OCI-M2 (cell line): ENCODE data around the gene ZBTB18.
"Not testable (repeated sequence)": the region's sequence is repeated elsewhere in the genome, so short reads cannot be mapped to it uniquely, and the experiment has no call there.

Source experiments
- DNase-seq: peaks from one replicate; lab custom pipeline; 2025; ENCODE audit not compliant: unreplicated experiment; lab: John Stamatoyannopoulos, UW

The ZBTB18 gene

DNA sequence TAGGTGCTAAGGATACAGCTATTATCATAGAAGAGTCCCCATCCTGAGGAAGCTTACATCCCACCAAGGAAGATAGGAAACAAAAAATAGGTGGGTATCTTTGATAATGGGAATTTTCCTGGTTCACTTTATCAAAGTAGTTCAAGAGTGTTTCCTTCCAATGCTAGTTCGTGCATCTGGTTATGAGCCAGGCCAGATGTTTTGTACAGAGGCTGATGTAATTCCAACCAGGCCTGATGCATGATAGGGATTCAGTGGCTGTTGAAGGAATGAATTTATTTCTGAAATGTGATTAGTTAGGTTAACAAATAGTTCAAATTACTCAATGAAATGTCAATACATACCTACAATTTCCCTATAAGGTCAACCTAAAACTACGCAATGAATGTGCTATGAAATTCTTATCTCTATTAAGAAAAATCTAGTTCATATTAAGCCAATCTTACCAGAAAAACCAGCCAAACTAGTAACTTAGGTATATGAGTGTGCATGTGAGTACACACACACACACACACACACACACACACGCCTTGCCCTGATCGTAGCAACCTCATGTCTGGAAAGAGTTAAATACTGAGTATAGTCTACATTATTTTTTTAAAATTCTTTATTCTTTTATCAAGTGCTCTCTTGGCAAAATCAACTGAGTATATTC is 9.5 kb upstream of the ZBTB18 start:
- no peak for DNase-seq

DNA sequence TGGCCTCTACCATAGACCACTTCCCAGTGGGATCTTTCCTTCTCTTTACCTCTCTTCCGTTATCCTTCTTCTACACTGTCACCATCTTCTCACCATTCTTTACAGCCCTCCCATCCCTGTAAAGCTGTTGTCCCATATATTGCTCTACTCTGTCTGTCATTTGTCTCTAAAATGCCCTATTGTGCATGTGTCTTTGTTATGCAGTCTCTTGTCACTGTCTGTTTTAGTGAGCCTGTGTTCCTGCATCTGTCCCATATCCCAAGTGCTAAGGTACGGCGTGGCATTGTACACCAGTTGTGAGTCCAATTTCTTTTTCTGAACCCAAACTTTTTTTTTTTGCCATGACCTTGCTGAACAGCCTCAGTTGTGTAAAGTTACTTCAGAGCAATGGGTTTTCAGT is 8.8 kb upstream of the ZBTB18 start:
- DNase-seq: no peak

DNA sequence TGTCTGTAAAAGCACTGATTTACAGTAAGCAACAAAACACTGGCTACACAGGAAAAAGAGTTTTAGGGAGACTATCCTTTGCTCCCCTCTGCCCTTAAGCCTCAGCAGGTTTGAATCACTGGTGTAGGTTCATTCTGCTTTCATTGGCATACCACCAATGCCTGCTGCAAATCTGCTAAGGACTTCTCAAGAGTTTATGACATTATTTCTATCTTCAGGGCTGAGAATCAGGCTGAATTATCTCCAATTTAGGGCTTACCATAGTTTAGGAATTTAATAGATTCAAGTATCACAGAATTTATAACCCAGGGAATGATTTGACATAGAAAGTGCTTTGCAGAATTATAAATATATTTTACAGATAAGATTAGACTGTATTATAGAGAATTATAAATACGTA is 6.7 kb upstream of the ZBTB18 start:
- DNase-seq: no peak

DNA sequence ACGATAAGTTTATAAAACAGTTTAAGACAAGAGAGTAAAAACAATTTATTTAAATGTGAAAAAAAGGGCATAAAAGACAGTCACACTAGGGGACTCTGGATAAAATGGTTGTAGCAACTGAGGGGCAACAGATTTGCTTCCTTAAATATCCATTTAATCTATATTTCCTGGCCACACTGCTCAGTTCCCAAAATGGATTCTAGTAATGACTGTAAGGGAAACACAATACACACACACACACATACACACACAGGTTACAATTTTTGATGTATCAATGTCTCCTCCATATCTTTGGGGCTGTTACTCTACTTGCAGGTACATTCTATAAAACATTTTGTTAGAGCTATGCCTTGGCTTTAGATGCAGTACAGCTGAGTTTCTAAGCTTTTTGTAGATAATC is 4.8 kb upstream of the ZBTB18 start:
- DNase-seq: not testable (repeated sequence)

DNA sequence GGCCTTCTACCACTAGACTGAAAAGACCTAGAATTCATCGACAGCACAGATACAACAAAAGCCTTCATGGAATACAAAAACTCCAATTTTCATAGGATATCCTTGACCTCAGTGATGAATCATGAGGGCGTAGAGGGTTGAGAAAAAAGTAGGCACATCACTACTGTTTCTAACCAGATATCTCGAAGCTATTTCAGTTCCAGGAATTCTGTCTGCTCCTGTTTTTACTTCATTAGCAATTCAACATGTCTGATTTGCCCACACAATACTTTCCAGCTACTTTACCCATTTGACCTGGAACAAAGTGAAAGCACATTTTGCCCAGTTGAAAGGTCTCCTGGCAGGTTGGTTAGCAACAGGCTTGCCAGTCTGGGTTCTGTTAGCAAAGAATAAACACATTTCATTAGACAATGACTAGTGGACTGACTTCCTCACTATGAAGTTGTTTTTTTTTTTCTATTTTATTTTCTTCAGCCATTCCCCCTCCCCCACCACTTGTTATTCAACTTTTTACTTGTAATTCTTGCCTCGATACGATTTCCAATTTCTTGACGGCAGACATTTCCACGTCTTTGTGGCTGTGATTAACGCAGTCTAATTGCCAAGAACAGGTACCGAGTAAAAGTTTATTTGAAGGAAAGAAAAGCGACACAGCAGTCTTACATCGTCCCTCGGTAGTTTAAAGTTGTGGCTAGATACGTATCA is 4.0 kb upstream of the ZBTB18 start:
- DNase-seq: no peak

DNA sequence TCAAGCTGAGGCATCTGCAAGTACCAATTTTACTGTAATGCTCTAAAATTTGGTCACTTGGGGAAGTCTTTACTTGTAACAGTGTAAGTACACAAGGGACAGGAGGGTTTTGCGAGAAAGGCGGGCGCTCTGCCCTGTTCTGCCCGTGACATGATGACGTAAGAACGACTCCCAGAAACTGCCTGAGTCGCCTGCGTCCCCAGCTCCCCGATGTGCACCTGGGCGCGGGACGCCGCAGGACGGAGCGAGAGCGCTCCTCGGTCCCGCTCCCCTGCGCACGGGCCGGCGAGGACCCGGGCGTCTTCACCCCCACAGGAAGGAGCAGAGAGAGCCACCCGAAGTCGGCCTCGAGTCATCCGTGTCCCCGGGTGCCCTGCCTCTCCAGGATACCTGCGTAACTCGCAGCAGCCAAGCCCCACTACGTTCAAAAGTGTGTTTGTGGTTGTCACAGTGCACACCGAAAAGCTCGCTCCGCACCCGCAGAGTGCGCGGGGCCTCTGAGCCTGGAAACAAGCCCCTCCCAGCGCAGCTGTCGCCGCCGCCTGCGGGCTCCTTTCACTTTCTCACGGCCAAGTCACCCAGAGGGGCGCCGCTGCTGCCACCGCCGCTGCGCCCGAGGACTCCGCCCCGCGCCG is 3.3 kb upstream of the ZBTB18 start:
- peak; percentile 76 for DNase-seq

DNA sequence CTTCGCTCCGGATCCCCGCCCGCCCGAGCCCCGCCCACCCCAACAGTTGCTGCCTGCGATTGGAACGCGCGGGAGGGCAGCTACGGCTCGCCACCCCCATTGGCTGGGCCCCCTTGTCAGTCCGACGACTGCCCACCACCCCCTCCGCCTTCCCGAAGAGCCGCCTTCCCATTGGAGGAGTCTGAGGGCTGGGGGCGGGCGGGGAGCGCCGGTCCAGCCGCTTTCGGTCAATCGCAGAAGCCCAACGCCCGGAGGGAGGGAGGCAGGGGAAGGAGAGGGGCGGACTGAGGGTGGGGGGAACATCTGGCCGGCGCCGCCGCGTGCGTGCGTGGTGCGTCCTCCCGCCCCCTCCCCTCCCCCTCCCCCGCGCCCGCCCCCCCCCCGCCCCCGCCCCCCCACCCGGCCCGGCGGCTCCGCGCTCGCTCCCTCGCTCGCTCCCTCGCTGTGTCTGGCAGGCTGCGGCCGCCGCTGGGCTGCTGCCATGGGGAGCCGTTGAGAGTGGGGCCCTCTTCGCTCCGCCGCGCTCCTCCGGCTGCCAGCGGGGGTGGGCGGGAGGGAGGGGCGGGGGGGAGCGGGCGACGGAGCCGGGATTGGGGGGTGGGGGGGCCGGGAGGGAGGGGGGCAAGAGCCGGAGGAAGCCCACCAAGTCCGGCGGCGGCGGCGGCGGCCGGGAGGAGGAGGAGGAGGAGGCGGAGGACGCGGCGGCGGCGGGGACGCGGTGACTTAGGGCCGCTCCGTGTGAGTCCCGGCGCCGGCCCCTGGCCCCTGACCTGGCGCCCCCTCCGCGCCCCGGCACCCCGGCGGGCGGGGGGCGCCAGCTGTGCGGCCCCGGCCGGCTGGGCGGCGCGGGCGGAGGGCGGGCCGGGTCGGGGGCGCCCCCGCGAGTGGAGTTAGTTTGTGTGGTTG is 2.6 kb upstream of the ZBTB18 start:
- peak; percentile 76 for DNase-seq

DNA sequence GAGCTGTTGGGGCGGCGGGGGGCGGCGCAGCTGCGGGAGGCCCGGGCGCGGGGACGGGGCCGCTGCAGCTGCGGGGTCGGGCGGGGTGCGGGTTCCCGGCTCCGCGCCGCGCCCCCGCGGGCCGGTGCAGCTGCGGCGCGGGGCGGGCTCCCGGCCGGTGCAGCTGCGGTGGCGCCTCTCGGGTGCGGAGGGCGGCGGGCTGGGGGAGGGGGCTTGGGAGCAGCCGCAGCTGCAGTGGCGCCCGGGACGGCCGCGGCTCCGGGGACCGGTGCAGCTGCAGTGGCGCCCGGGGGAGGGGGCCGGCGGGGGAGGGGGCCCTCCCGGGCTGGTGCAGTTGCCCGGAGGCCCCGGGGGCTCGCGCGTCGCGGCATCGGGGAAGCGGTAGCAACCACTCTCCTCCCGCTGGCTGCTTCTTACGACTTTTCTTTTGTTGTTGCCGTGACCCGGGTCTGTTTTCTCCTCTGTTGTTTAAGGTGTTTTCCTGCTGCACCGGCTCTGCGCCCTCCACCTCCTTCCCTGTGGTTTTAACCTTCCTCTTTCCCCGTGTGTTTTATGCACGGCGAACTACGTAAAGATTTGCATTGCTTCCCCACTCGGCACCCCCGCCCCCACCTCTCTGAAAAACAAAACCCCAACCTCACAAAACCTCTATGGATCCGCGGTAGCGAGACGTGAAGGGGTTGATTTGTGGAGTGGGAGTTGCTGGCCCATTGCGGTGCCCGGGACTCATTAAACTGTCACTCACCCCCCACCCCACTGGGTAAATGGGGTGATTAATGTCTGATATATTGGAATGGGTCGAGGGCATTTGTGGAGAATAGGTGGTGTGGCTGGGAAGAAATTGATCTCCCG is 1.7 kb upstream of the ZBTB18 start:
- DNase-seq: no peak

DNA sequence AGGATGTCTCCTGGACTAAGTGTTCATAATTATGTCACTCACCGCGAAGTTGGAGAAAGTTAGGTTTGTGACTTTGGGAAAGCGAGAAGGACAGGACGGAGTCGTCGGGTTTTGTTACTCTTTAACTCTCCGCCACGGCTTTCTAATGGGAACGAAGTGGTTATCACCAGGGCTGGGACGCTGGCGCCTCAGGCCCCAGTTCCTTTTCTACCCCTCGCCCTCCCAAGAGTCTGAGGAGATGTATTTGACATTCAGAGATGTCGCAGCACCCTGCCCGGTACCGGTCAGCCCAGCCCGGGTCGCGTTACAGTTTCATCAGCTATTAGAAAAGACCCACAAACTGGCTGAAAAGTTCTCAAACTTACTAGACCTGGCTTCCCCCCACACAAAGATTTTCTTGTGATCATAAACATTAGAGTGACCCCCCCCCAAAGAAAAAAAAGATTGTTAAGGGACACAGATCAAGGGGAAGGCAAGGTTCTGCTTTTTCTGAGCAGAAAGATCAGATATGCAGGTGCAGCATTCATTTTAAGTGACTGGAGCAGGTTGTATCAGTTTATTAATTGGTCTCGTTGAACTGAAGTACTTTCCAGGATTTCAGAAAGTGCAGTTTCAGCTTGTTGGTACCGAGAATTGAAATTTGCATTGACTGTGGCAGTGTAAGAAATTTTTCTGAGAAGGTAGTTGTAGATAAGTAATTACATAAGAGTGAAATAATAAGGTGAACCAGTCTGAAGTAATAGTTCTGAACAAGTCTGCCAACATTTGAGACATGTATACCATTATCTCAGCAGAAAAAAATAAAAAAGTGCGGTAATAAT is 859 bp upstream of the ZBTB18 start:
- DNase-seq: no peak

DNA sequence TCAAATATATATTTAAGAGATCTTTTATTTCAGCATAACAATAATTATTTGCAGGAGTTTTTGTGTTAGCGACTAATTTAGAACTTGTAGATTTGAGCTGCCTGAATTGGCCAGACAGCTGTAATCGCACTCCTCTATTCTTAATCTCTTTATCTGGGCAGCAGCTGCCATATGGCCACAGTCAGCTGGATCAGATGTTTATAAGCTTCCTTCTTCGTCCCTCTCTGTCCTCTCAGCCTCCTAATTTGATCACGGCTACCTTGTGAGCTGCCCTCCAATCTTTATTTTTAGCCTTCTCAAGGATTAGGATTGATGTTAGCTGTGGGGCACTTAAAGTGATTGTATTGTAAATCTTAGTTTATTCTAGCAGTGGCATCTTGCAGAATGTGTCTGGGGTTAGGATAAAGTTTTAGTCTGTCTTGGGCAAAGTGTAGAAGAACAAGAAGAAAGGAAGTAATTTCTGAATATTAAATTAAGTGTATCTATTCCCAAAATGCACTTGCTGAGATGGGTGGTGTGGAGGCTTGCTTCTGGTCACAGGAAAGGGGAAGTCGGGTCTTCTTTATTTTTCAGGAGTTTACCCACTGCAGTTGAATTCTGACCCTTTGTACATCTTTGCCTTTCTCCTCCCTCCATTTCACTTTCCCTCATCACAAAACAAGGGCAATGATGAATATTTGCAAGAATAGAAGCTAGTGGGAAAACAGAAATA is 1.1 kb downstream of the ZBTB18 start:
- no peak for DNase-seq

DNA sequence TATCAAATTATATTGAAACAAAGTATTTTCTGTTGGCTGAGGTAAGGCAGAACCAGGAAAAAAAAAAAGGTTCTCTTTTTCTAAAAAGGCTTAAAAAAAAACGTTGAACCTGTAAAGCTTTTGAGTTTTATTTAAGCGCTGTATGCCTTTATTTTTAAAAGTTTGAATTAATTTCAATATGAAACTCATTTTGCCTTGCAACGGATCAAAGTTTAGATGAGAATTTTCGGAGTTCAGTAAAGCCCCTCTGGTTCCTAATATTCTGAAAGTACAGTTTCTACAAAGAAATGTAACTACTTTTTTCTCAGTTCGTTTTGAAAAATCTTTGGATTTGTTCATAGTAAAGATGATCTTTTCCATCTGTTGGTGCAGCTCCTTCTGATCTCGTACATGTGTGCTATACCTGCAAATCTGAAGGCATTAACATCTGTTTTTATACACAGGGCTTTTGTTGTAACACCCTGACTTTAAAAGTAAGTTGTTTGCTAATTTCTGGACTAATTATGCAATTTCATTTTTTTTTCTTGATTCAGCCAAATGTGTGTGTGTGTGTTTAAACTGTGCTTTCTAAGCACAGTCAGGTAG is 1.7 kb downstream of the ZBTB18 start:
- no peak for DNase-seq

DNA sequence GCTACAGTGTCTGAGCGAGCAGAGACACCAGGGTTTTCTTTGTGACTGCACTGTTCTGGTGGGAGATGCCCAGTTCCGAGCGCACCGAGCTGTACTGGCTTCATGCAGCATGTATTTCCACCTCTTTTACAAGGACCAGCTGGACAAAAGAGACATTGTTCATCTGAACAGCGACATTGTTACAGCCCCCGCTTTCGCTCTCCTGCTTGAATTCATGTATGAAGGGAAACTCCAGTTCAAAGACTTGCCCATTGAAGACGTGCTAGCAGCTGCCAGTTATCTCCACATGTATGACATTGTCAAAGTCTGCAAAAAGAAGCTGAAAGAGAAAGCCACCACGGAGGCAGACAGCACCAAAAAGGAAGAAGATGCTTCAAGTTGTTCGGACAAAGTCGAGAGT is 2.7 kb downstream of the ZBTB18 start:
- no peak for DNase-seq

DNA sequence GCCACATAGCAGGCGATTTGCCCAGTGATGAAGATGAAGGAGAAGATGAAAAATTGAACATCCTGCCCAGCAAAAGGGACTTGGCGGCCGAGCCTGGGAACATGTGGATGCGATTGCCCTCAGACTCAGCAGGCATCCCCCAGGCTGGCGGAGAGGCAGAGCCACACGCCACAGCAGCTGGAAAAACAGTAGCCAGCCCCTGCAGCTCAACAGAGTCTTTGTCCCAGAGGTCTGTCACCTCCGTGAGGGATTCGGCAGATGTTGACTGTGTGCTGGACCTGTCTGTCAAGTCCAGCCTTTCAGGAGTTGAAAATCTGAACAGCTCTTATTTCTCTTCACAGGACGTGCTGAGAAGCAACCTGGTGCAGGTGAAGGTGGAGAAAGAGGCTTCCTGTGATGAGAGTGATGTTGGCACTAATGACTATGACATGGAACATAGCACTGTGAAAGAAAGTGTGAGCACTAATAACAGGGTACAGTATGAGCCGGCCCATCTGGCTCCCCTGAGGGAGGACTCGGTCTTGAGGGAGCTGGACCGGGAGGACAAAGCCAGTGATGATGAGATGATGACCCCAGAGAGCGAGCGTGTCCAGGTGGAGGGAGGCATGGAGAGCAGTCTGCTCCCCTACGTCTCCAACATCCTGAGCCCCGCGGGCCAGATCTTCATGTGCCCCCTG is 3.3 kb downstream of the ZBTB18 start:
- DNase-seq: no peak

DNA sequence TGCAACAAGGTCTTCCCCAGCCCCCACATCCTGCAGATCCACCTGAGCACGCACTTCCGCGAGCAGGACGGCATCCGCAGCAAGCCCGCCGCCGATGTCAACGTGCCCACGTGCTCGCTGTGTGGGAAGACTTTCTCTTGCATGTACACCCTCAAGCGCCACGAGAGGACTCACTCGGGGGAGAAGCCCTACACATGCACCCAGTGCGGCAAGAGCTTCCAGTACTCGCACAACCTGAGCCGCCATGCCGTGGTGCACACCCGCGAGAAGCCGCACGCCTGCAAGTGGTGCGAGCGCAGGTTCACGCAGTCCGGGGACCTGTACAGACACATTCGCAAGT is 3.8 kb downstream of the ZBTB18 start:
- no peak for DNase-seq

DNA sequence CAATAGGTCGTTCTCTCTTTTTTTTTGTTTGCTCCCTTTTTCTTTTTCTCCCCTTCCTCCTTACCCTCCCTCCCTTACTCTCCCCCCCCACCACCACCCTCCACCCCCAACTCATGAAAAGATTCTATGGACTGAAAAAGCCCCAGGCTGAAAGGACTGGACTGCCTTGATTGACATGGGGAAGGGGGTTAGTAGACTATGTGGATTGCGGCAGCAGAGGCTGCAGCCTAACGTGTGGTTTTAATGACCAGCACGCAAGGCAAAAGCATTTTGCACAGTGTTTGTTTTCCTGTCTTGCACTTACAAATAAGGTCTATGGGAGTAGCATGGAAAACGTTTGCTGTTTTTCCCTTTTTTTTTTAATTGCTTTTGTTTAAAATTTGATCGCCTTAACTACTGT is 5.5 kb downstream of the ZBTB18 start:
- no peak for DNase-seq

DNA sequence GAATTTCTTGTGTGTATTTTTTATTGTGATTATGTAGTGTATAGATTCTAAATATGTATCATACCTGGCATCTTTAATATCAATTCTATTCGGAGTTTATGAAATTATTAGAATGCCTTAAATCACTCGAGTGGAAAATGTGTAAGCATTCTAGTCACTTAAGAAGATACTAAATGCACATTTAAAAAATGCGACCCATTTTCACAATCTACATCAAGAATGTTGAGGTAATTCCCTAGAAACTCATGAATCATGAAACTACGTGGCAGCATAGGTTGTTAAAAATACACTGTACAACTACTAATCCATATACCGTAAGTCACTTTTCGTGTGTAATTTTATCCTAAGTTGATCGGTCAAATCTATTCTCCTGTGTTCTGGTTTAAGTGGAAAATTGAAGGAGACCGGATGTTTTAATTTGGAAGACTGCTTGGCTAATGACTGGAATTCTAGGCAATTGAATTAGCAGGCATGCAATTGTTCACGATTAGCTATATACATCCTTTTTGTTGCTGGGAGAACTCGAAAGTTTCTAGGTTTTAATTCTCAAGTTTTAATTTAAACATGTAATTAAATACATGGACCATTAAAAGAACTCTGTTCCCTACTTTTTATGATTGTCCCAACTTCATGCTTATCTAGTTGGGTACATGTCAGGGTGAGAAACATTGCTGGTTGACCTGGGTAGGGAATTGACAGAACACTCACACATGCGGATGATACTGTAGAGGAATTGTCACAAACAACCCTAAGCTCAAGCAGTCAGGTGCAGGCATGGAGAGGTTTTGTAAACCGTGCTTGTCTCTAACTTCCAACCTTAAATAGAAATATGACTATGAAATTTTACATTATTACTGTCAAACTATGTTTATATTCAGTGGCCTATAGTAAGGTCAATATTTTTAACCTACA is 6.6 kb downstream of the ZBTB18 start:
- no peak for DNase-seq

DNA sequence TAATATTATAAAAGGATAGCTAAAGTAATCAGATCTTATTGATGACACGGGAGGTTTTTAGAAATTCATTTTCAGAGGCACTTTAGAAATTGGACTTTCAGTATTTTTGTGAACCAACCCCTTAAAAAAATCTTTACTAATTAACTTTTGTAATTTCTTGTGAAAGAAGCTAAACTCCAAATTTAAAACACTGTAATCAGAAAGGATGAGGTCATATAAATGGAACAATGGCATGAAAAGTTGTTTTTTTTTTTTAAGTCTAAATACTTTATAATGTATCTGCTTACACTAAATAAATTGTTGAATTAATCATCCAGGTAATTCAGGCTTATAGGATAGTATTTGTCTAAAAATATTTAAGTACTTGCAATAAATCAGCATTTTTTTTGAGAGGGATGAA is 9.0 kb downstream of the ZBTB18 start:
- DNase-seq: no peak
